AG09319 (cell line): Measurements from ENCODE around the gene SMG6.
"Not testable (repeated sequence)": the region's sequence is repeated elsewhere in the genome, so short reads cannot be mapped to it uniquely, and the experiment has no call there.

ENCODE experiments used
- DNase-seq: peaks from one replicate; pipeline ENCODE4 v3.0.0-alpha.2; 2010; ENCODE audit warnings: low read depth; ENCODE audit errors: extremely low read depth
- CTCF ChIP-seq: IDR thresholded peaks from 2 replicates; pipeline ENCODE4 v1.5.1; 2011; ENCODE audit warnings: low read depth, mild to moderate bottlenecking, inconsistent platforms, low read length, moderate library complexity

SMG6 gene

GRCh38 chr17:2267354-2267753 is 36.2 kb downstream of the SMG6 start:
- DNase-seq: no peak
- TF ChIP-seq CTCF: no peak

- DNase-seq: no peak
- no peak for TF ChIP-seq CTCF
Measured at GRCh38 chr17:2266865-2267228, 36.7 kb downstream of the SMG6 start.

GRCh38 chr17:2266045-2266864 is 37.3 kb downstream of the SMG6 start:
- TF ChIP-seq CTCF: no peak
- no peak for DNase-seq

- DNase-seq: not testable (repeated sequence)
Measured at GRCh38 chr17:2265166-2265565, 38.4 kb downstream of the SMG6 start.

- TF ChIP-seq CTCF: no peak
- no peak for DNase-seq
Measured at GRCh38 chr17:2264067-2264860, 39.3 kb downstream of the SMG6 start.

GRCh38 chr17:2263183-2264066 is 40.2 kb downstream of the SMG6 start:
- DNase-seq: no peak
- no peak for TF ChIP-seq CTCF

GRCh38 chr17:2262135-2262587 is 41.4 kb downstream of the SMG6 start:
- TF ChIP-seq CTCF: no peak
- DNase-seq: no peak
